GM12873 (cell line): ENCODE results near the gene TCF12.

ENCODE experiments used
- CTCF ChIP-seq: IDR thresholded peaks from 2 replicates; pipeline ENCODE4 v1.5.1; 2012; ENCODE audit warnings: low read depth, mild to moderate bottlenecking, moderate library complexity, low read length, control low read depth; ENCODE audit not compliant: insufficient read depth; ENCODE audit errors: missing control alignments

TCF12 gene

GRCh38 chr15:57069423-57069822 is 151.0 kb downstream of the TCF12 start:
- no peak for TF ChIP-seq CTCF

- TF ChIP-seq CTCF, result no peak
Measured at GRCh38 chr15:57070674-57071073, 152.2 kb downstream of the TCF12 start.

GRCh38 chr15:57079446-57079845 is 161.0 kb downstream of the TCF12 start:
- TF ChIP-seq CTCF, result no peak

GRCh38 chr15:57079931-57080620 is 161.6 kb downstream of the TCF12 start:
- TF ChIP-seq CTCF, result no peak

GRCh38 chr15:57082054-57082728 is 163.7 kb downstream of the TCF12 start:
- TF ChIP-seq CTCF, result no peak

GRCh38 chr15:57084192-57084591 is 165.7 kb downstream of the TCF12 start:
- TF ChIP-seq CTCF, result no peak

GRCh38 chr15:57085267-57085666 is 166.8 kb downstream of the TCF12 start:
- no peak for TF ChIP-seq CTCF
